SK-N-SH treated with all-trans-retinoic acid at 6 μM for 48 hours (cell line): ENCODE results near the gene CNTN4.

Experiments used
- ARNTL ChIP-seq: fragments of 450-650 bp; formaldehyde crosslinking; IDR thresholded peaks from 2 replicates; pipeline ENCODE4 v1.5.0; 2020; ENCODE audit warnings: low read depth, mild to moderate bottlenecking, moderate library complexity, borderline replicate concordance
- BACH2 ChIP-seq: fragments of 250-450 bp; sonication (Bioruptor Pico); IDR thresholded peaks from 2 replicates; pipeline ENCODE4 v1.9.0; 2021; ENCODE audit warnings: mild to moderate bottlenecking, borderline replicate concordance
- ESRRG ChIP-seq: fragments of 250-450 bp; sonication (Bioruptor Pico); IDR thresholded peaks from 2 replicates; pipeline ENCODE4 v1.6.1; 2021; ENCODE audit warnings: mild to moderate bottlenecking
- ISL1 ChIP-seq: fragments of 250-450 bp; sonication (Bioruptor Pico); IDR thresholded peaks from 2 replicates; pipeline ENCODE4 v2.1.2; 2022; ENCODE audit warnings: mild to moderate bottlenecking, moderate library complexity
- RARB ChIP-seq: fragments of 250-450 bp; sonication (Bioruptor Pico); IDR thresholded peaks from 2 replicates; pipeline ENCODE4 v1.8.0; 2021; ENCODE audit warnings: mild to moderate bottlenecking, moderate library complexity
- ZC3H10 ChIP-seq: fragments of 250-450 bp; sonication (Bioruptor Pico); IDR thresholded peaks from 2 replicates; pipeline ENCODE4 v1.5.1; 2021; ENCODE audit warnings: mild to moderate bottlenecking, moderate library complexity
- ZFP3 ChIP-seq: fragments of 250-450 bp; sonication (Bioruptor Pico); IDR thresholded peaks from 2 replicates; pipeline ENCODE4 v1.5.0; 2020; ENCODE audit warnings: mild to moderate bottlenecking, moderate library complexity
- ZFP30 ChIP-seq: fragments of 450-650 bp; formaldehyde crosslinking; IDR thresholded peaks from 2 replicates; pipeline ENCODE4 v1.5.0; 2022; ENCODE audit warnings: mild to moderate bottlenecking, moderate library complexity
- ZNF70 ChIP-seq: fragments of 450-650 bp; formaldehyde crosslinking; IDR thresholded peaks from 2 replicates; pipeline ENCODE4 v1.5.0; 2020; ENCODE audit warnings: mild to moderate bottlenecking, moderate library complexity
- ZNF8 ChIP-seq: fragments of 450-650 bp; formaldehyde crosslinking; IDR thresholded peaks from 2 replicates; pipeline ENCODE4 v1.5.0; 2020; ENCODE audit warnings: mild to moderate bottlenecking, moderate library complexity
- TF ChIP-seq, protein P1 (sequence below): fragments of 250-450 bp; sonication (Bioruptor Pico); IDR thresholded peaks from 2 replicates; pipeline ENCODE4 v1.8.0; 2020; ENCODE audit warnings: mild to moderate bottlenecking, moderate library complexity, borderline replicate concordance
- TF ChIP-seq, protein P2 (sequence below): fragments of 250-450 bp; sonication (Bioruptor Pico); IDR thresholded peaks from 2 replicates; pipeline ENCODE4 v1.5.1; 2020; ENCODE audit warnings: low read depth, mild to moderate bottlenecking, moderate library complexity
- TF ChIP-seq, protein P3 (sequence below): fragments of 250-450 bp; sonication (Bioruptor Pico); IDR thresholded peaks from 2 replicates; pipeline ENCODE4 v1.8.0; 2021; ENCODE audit warnings: low read depth, mild to moderate bottlenecking, moderate library complexity, borderline replicate concordance

DNA sequence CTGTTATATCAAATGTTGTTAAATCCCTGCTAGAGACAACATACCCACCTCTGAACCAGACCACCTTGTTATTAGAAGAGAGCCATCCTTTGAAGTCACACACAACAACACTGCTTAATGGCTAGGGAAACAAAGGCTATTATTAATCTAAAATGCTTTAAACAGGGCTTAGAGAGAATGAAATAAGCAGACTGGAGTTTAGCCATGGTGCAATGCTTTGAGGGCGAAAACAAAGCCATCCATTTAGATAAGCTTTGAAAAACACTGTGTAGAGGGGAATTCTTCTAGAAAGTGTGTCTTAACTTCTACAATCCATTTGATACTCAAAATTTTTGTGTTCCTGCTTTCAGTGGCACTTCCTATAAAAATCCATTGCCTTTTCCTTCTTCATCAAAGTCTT, 862.9 kb downstream of the CNTN4 start:
- TF ChIP-seq, protein P1, sequence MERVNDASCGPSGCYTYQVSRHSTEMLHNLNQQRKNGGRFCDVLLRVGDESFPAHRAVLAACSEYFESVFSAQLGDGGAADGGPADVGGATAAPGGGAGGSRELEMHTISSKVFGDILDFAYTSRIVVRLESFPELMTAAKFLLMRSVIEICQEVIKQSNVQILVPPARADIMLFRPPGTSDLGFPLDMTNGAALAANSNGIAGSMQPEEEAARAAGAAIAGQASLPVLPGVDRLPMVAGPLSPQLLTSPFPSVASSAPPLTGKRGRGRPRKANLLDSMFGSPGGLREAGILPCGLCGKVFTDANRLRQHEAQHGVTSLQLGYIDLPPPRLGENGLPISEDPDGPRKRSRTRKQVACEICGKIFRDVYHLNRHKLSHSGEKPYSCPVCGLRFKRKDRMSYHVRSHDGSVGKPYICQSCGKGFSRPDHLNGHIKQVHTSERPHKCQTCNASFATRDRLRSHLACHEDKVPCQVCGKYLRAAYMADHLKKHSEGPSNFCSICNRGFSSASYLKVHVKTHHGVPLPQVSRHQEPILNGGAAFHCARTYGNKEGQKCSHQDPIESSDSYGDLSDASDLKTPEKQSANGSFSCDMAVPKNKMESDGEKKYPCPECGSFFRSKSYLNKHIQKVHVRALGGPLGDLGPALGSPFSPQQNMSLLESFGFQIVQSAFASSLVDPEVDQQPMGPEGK (CRISPR knock-in tag) = no peak
- TF ChIP-seq ZFP3 (CRISPR knock-in tag) = no peak
- TF ChIP-seq ZNF70 = no peak
- no peak for TF ChIP-seq RARB (CRISPR knock-in tag)
- TF ChIP-seq, protein P2, sequence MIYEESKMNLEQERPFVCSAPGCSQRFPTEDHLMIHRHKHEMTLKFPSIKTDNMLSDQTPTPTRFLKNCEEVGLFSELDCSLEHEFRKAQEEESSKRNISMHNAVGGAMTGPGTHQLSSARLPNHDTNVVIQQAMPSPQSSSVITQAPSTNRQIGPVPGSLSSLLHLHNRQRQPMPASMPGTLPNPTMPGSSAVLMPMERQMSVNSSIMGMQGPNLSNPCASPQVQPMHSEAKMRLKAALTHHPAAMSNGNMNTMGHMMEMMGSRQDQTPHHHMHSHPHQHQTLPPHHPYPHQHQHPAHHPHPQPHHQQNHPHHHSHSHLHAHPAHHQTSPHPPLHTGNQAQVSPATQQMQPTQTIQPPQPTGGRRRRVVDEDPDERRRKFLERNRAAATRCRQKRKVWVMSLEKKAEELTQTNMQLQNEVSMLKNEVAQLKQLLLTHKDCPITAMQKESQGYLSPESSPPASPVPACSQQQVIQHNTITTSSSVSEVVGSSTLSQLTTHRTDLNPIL (CRISPR knock-in tag) = no peak
- no peak for TF ChIP-seq ZNF8
- no peak for TF ChIP-seq ISL1 (CRISPR knock-in tag)
- no peak for TF ChIP-seq BACH2 (CRISPR knock-in tag)
- no peak for TF ChIP-seq ZFP30 (CRISPR knock-in tag)
- TF ChIP-seq, protein P3, sequence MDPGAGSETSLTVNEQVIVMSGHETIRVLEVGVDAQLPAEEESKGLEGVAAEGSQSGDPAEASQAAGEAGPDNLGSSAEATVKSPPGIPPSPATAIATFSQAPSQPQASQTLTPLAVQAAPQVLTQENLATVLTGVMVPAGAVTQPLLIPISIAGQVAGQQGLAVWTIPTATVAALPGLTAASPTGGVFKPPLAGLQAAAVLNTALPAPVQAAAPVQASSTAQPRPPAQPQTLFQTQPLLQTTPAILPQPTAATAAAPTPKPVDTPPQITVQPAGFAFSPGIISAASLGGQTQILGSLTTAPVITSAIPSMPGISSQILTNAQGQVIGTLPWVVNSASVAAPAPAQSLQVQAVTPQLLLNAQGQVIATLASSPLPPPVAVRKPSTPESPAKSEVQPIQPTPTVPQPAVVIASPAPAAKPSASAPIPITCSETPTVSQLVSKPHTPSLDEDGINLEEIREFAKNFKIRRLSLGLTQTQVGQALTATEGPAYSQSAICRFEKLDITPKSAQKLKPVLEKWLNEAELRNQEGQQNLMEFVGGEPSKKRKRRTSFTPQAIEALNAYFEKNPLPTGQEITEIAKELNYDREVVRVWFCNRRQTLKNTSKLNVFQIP (CRISPR knock-in tag) = no peak
- TF ChIP-seq ZC3H10 = no peak
- TF ChIP-seq ESRRG (CRISPR knock-in tag) = no peak
- no peak for TF ChIP-seq ARNTL (CRISPR knock-in tag)
